OCI-LY3 (cell line): ENCODE measurements around the gene ADAMTSL5.
"Not testable (repeated sequence)": the region's sequence is repeated elsewhere in the genome, so short reads cannot be mapped to it uniquely, and the experiment has no call there.

ENCODE experiments used
- H2AFZ ChIP-seq: fragments of 200-600, 300-600 bp; shearing (Covaris generic); 2 replicates; pipeline ENCODE4 v1.6.0; 2014; ENCODE audit warnings: antibody characterized with exemption, low read depth, low read length
- H3K27ac ChIP-seq: fragments of 200-600, 300-600 bp; sonication (generic); 2 replicates; pipeline ENCODE4 v1.5.1; 2014; ENCODE audit warnings: mild to moderate bottlenecking, low read length, moderate library complexity, mixed read lengths
- H3K27me3 ChIP-seq: fragments of 200-600, 300-600 bp; sonication (generic); 2 replicates; pipeline ENCODE4 v1.6.1; 2014; ENCODE audit warnings: low read depth, low read length, mixed read lengths
- H3K36me3 ChIP-seq: fragments of 200-600, 300-600 bp; sonication (generic); replicated peaks from 2 replicates; pipeline ENCODE3; 2014; ENCODE audit warnings: low read depth, low read length, mixed read lengths
- H3K4me1 ChIP-seq: fragments of 300-600, 200-600 bp; sonication (generic); 2 replicates; pipeline ENCODE4 v1.6.1; 2014; ENCODE audit warnings: low read length, mixed read lengths
- H3K4me2 ChIP-seq: fragments of 200-600, 300-600 bp; sonication (generic); 2 replicates; pipeline ENCODE4 v1.6.1; 2014; ENCODE audit warnings: low read length, mixed read lengths
- H3K4me3 ChIP-seq: fragments of 300-600, 200-600 bp; sonication (generic); 2 replicates; pipeline ENCODE4 v1.5.1; 2014; ENCODE audit warnings: antibody characterized with exemption, mild to moderate bottlenecking, low read length, moderate library complexity
- H3K79me2 ChIP-seq: fragments of 300-600, 200-600 bp; shearing (Covaris generic); 2 replicates; pipeline ENCODE4 v1.6.1; 2014; ENCODE audit warnings: mild to moderate bottlenecking, low read length, mixed read lengths
- H3K9ac ChIP-seq: fragments of 300-600, 200-600 bp; shearing (Covaris generic); 2 replicates; pipeline ENCODE4 v1.6.0; 2014; ENCODE audit warnings: mild to moderate bottlenecking, low read length, moderate library complexity
- H3K9me3 ChIP-seq: fragments of 200-600, 300-600 bp; shearing (Covaris generic); 2 replicates; pipeline ENCODE4 v1.6.1; 2014; ENCODE audit warnings: low read length, mixed read lengths; ENCODE audit not compliant: insufficient read depth
- H4K20me1 ChIP-seq: fragments of 200-600, 300-600 bp; sonication (generic); 2 replicates; pipeline ENCODE4 v1.6.1; 2016; ENCODE audit warnings: low read length, mixed read lengths; ENCODE audit not compliant: insufficient read depth
- CTCF ChIP-seq: fragments of 200-600, 300-600 bp; sonication (generic); IDR thresholded peaks from 2 replicates; pipeline ENCODE4 v1.5.1; 2014; ENCODE audit warnings: antibody characterized with exemption, low read length, low read depth
- EZH2phosphoT487 ChIP-seq: fragments of 200-600 bp; shearing (Covaris generic); IDR thresholded peaks from 2 replicates; pipeline ENCODE4 v1.6.1; 2018; ENCODE audit warnings: antibody characterized with exemption, mixed run types, low read depth

The ADAMTSL5 gene

GRCh38 chr19:1532003-1532402, 19.2 kb upstream of the ADAMTSL5 start:
- Histone ChIP-seq H3K9me3 (no peaks in the 10 kb centered on the region), H2AFZ (no peak overlapping the region), H3K79me2 (no peaks in the 10 kb centered on the region), H3K27me3 (no peaks in the 10 kb centered on the region), H3K27ac (no peak overlapping the region), H3K9ac (no peak overlapping the region), H3K36me3 (no peaks in the 10 kb centered on the region), H3K4me3 (no peak overlapping the region), H4K20me1 (no peaks in the 10 kb centered on the region), H3K4me2 (no peak overlapping the region), H3K4me1 (no peaks in the 10 kb centered on the region)
- TF ChIP-seq EZH2phosphoT487 (no peak), CTCF (no peak)

DNA sequence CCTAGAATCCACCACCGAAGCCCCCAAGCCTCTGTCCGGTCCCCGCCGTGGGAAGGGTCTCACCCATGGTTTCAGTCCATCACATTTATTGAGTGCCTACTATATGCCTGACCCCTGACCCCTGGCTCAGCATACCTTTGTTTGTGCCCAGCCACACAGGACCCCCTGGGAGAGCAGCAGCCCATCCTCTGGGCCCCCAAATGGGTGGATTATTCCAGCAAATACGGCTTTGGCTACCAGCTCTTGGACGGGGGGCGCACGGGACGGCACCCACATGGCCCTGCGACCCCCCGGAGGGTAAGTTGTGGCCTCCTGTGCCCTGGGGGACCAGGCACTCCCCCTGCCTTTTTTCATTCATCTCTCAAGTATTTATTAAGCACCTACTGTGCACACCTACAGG, 18.8 kb upstream of the ADAMTSL5 start:
- Histone ChIP-seq H3K79me2 (no peaks in the 10 kb centered on the region), H3K9me3 (no peaks in the 10 kb centered on the region), H3K27ac (no peak overlapping the region), H3K4me2 (no peak overlapping the region), H4K20me1 (no peaks in the 10 kb centered on the region), H3K4me3 (no peak overlapping the region), H2AFZ (no peak overlapping the region), H3K4me1 (no peaks in the 10 kb centered on the region), H3K27me3 (no peaks in the 10 kb centered on the region), H3K9ac (no peak overlapping the region), H3K36me3 (no peaks in the 10 kb centered on the region)
- TF ChIP-seq EZH2phosphoT487, result no peak
- TF ChIP-seq CTCF, result no peak

- not testable (repeated sequence) for H3K27me3 ChIP-seq, H3K36me3 ChIP-seq, H4K20me1 ChIP-seq, H3K79me2 ChIP-seq, H3K4me1 ChIP-seq, H2AFZ ChIP-seq, H3K9me3 ChIP-seq, H3K4me2 ChIP-seq, H3K9ac ChIP-seq, H3K27ac ChIP-seq, H3K4me3 ChIP-seq
Measured at GRCh38 chr19:1530856-1531255, 18.0 kb upstream of the ADAMTSL5 start.

GRCh38 chr19:1529430-1529816, 16.6 kb upstream of the ADAMTSL5 start:
- TF ChIP-seq CTCF (no peak), EZH2phosphoT487 (no peak)
- H3K4me3 ChIP-seq, result no peak overlapping the region
- H3K4me1 ChIP-seq, result no peaks in the 10 kb centered on the region
- H3K36me3 ChIP-seq, result no peaks in the 10 kb centered on the region
- H2AFZ ChIP-seq, result no peak overlapping the region
- H3K9ac ChIP-seq, result no peak overlapping the region
- H3K27me3 ChIP-seq, result no peaks in the 10 kb centered on the region
- H4K20me1 ChIP-seq, result no peaks in the 10 kb centered on the region
- no peaks in the 10 kb centered on the region for H3K9me3 ChIP-seq
- H3K4me2 ChIP-seq, result no peak overlapping the region
- no peak overlapping the region for H3K27ac ChIP-seq
- no peaks in the 10 kb centered on the region for H3K79me2 ChIP-seq
